ENCODE measurements around the gene KDM4C.

GRCh38 chr9:7171396-7172153 lies 413.8 kb downstream of the KDM4C start:
- TF ChIP-seq CTCF (IDR thresholded peaks at IDR 0.05) (no peak), SIN3A (IDR thresholded peaks at IDR 0.05; ENCODE audit: borderline replicate concordance, insufficient read depth, low read depth, low read length) (no peak), POLR2AphosphoS5 (IDR thresholded peaks at IDR 0.05; ENCODE audit: low read depth, low read length) (no peak)
